ENCODE data around the gene C17orf100. TPM values are rescaled to one million over a fixed set of nuclear protein-coding genes. Genes with fewer than 3 reads are reported as not detected.

The C17orf100 gene
- polyA plus RNA-seq, 1 donor (not counting 4 experiments of a cell fraction or from before 2014, with no cell fraction given), result 0.49 TPM

DNA sequence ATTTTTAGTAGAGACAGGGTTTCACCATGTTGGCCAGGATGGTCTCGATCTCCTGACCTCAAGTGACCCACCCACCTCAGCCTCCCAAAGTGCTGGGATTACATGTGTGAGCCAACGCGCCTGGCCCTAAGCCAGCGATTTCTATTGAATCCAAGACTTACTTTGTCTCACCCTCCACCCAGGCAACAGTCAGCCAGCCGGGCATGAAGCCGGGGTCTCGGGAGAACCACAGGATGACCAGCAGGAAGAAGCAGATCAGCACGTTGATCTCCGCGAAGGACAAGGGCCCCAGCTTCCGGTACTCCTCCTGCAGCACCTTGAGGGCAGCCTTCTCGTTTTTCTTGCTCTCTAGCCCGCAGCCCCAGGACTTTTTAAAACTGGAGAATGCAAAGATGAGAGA is 44.0 kb downstream of the C17orf100 start:
- Histone ChIP-seq H2AFZ (ENCODE audit: control insufficient read depth, low read length) (no peak overlapping the region), H3K27me3 (ENCODE audit: control insufficient read depth, extremely low read depth, insufficient read depth, low read length) (peaks cover 9% of the 10 kb centered on the region), H3K4me3 (ENCODE audit: control insufficient read depth in 2 of 3, extremely low read depth in 1 of 3, insufficient read depth in 2 of 3, low read depth in 1 of 3, low read length in 3 of 3) (no peak overlapping the region), H3K4me2 (ENCODE audit: control insufficient read depth, extremely low read depth, insufficient read depth, low read depth, low read length) (no peak overlapping the region), H3K9me1 (ENCODE audit: control insufficient read depth, extremely low read depth, insufficient read depth, low read length) (no peaks in the 10 kb centered on the region), H3K36me3 (ENCODE audit: control insufficient read depth in 2 of 2, extremely low read depth in 1 of 2, insufficient read depth in 2 of 2, low read length in 2 of 2) (no peaks in the 10 kb centered on the region), H3K9ac (ENCODE audit: control insufficient read depth, extremely low read depth, insufficient read depth, low read length) (no peak overlapping the region), H3K9me3 (ENCODE audit: control insufficient read depth, low read depth, low read length) (no peaks in the 10 kb centered on the region), H3K79me2 (ENCODE audit: control insufficient read depth, insufficient read depth, low read length) (no peaks in the 10 kb centered on the region), H3K27ac (ENCODE audit: control insufficient read depth, insufficient read depth, low read length) (no peak overlapping the region), H4K20me1 (ENCODE audit: control insufficient read depth, extremely low read depth, insufficient read depth, low read length) (no peaks in the 10 kb centered on the region), H3K4me1 (ENCODE audit: control insufficient read depth, extremely low read depth, insufficient read depth, low read length) (no peaks in the 10 kb centered on the region)
- FAIRE-seq (no peak), DNase-seq (ENCODE audit: low read depth, low spot score) (no peak)
- dilution Hi-C loops (cut with MboI; ENCODE audit: extremely low pct_ligation_motif_present, low sequenced_read_pairs), result no loop called here
- TF ChIP-seq, protein P1, sequence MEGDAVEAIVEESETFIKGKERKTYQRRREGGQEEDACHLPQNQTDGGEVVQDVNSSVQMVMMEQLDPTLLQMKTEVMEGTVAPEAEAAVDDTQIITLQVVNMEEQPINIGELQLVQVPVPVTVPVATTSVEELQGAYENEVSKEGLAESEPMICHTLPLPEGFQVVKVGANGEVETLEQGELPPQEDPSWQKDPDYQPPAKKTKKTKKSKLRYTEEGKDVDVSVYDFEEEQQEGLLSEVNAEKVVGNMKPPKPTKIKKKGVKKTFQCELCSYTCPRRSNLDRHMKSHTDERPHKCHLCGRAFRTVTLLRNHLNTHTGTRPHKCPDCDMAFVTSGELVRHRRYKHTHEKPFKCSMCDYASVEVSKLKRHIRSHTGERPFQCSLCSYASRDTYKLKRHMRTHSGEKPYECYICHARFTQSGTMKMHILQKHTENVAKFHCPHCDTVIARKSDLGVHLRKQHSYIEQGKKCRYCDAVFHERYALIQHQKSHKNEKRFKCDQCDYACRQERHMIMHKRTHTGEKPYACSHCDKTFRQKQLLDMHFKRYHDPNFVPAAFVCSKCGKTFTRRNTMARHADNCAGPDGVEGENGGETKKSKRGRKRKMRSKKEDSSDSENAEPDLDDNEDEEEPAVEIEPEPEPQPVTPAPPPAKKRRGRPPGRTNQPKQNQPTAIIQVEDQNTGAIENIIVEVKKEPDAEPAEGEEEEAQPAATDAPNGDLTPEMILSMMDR (optimal IDR thresholded peaks at IDR 0.05 in 1 of 3, IDR thresholded peaks at IDR 0.05 in 1 of 3, conservative IDR thresholded peaks at IDR 0.05 in 1 of 3; ENCODE audit: extremely low read depth in 1 of 3, insufficient read depth in 2 of 3, low read length in 3 of 3), result no peak
- TF ChIP-seq EZH2 (IDR thresholded peaks at IDR 0.05; ENCODE audit: low read length), result no peak

DNA sequence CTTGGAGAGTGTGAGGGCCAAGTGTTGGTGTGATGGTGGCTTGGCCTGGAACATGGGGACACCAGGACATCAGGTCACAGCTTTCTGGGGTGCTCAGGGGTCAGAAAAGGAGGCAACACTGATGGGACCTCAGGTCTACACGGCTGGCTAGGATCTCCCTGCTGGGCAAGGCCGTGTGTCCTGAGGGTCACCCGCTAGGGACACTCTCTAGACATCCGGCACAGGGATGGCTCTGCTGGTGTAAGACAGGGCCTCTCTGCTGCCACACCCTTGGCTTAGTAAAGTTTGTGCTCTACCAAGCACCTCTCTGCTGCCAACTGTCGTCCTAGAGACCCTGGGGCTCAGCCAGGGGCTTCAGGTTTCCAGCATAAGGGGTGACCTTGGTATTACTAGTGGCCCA is 45.3 kb downstream of the C17orf100 start:
- FAIRE-seq (no peak), DNase-seq (ENCODE audit: low read depth, low spot score) (no peak)
- H3K79me2 ChIP-seq (ENCODE audit: control insufficient read depth, insufficient read depth, low read length), result no peaks in the 10 kb centered on the region
- no peak overlapping the region for H3K4me2 ChIP-seq (ENCODE audit: control insufficient read depth, extremely low read depth, insufficient read depth, low read depth, low read length)
- no peaks in the 10 kb centered on the region for H3K9me3 ChIP-seq (ENCODE audit: control insufficient read depth, low read depth, low read length)
- H3K4me3 ChIP-seq (ENCODE audit: control insufficient read depth in 2 of 3, extremely low read depth in 1 of 3, insufficient read depth in 2 of 3, low read depth in 1 of 3, low read length in 3 of 3), result no peak overlapping the region
- no peak overlapping the region for H3K9ac ChIP-seq (ENCODE audit: control insufficient read depth, extremely low read depth, insufficient read depth, low read length)
- no peaks in the 10 kb centered on the region for H4K20me1 ChIP-seq (ENCODE audit: control insufficient read depth, extremely low read depth, insufficient read depth, low read length)
- no peaks in the 10 kb centered on the region for H3K36me3 ChIP-seq (ENCODE audit: control insufficient read depth in 2 of 2, extremely low read depth in 1 of 2, insufficient read depth in 2 of 2, low read length in 2 of 2)
- H3K4me1 ChIP-seq (ENCODE audit: control insufficient read depth, extremely low read depth, insufficient read depth, low read length), result no peaks in the 10 kb centered on the region
- peaks cover 9% of the 10 kb centered on the region for H3K27me3 ChIP-seq (ENCODE audit: control insufficient read depth, extremely low read depth, insufficient read depth, low read length)
- H3K9me1 ChIP-seq (ENCODE audit: control insufficient read depth, extremely low read depth, insufficient read depth, low read length), result no peaks in the 10 kb centered on the region
- no peak overlapping the region for H2AFZ ChIP-seq (ENCODE audit: control insufficient read depth, low read length)
- dilution Hi-C loops (cut with MboI; ENCODE audit: extremely low pct_ligation_motif_present, low sequenced_read_pairs), result no loop called here
- no peak for TF ChIP-seq EZH2 (IDR thresholded peaks at IDR 0.05; ENCODE audit: low read length)
- TF ChIP-seq, protein P1 (optimal IDR thresholded peaks at IDR 0.05 in 1 of 3, IDR thresholded peaks at IDR 0.05 in 1 of 3, conservative IDR thresholded peaks at IDR 0.05 in 1 of 3; ENCODE audit: extremely low read depth in 1 of 3, insufficient read depth in 2 of 3, low read length in 3 of 3), result no peak
- H3K27ac ChIP-seq (ENCODE audit: control insufficient read depth, insufficient read depth, low read length), result no peak overlapping the region

Data from keratinocyte (primary cell).